LNCAP (cell line): ENCODE data around the gene AP3B1.

Experiments used
- CTCF ChIP-seq: fragments of 450-650 bp; IDR thresholded peaks from 2 replicates; pipeline ENCODE4 v1.5.1; 2017; ENCODE audit warnings: mild to moderate bottlenecking

The AP3B1 gene

GRCh38 chr5:77995793-77996409, 298.6 kb downstream of the AP3B1 start:
- TF ChIP-seq CTCF = no peak

DNA sequence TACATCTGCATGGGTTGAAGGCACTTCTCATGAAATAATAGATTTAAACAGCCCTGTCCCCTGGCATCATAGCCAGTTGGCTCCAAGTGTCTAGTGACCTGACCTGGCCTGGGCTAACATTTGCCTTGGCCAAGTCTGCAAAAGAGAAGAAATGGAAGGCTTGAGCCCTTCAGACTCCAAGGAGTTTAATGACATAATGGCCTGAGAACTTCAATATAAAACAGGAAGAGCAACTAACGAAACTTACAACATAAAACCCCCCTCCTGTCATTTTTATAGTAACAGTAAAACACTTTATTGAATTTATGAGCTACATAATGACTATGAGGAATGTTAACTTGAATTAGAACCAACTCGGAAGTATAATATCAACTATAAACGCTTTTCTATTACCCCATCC, 299.6 kb downstream of the AP3B1 start:
- no peak for TF ChIP-seq CTCF

GRCh38 chr5:77993855-77994318, 300.6 kb downstream of the AP3B1 start:
- TF ChIP-seq CTCF = no peak

DNA sequence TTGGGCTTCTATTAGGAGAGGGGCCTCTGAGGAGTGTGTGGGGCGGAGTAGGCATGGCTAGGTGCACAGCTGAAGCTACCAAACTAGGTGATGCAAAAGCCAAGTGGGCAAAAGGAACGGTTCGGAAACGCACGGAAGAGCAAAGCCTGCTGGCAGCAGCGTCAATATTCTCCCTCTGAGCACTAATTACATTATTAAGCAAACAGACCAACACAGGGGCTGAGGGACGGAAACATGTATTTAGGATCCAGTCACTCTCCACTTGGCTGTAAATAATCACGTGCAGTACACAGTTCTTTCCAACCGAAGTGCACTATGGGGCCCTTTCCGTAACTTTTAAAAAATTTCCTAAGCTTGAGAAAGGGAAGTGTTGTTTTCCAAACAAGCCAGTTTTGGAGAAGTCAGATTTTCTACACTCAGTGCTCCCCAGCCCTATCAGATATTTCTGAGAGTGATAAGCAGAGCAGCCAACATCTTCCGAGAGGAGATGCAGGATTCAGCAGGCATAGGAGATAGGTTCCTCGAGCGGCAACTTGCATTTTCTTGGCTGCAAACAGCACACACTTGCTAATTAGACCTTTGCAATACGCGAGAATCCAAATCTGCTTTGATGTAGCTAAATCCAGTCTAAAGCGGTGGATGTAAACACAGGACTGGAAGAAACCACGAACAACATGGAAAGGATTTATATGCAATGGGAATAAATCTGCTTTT, 301.2 kb downstream of the AP3B1 start:
- no peak for TF ChIP-seq CTCF

DNA sequence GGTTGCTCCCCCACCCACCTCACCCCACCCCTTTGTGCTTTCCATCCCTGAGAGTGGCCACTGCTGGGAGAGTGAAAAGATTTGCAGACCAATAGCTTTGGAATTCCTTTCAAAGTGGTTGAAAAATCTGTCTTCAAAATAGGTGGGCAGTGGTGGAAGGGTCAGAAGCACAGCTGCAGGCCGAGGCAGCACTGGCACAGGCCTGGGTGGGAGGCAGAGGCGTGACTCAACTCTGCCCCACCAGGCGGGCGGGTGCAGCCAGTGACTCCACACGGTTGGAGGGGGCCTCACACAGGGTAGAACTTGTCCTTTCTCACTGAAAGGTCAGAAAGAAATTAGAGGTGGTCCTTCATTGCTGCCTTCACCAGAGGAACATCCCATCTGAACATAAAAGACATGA, 303.4 kb downstream of the AP3B1 start:
- TF ChIP-seq CTCF = no peak

DNA sequence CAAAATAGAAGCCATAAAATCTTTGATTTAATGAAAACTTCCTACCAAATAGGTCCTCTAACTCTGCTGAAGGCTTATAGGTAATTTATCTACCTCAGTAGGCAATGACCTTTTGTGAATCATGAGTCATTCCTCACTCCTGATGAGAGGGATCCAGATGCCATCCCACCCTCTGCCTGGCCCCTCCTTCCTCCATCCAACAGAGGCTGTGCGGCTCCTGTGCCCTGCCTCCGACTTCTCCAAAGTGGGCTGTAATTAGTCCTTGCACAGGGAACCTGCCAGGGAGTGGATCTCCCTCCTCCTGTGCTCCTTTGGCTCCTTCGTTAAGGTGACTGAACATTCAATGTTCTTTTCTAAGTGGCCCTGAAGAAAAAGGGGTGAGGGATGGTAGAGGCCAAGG, 304.5 kb downstream of the AP3B1 start:
- no peak for TF ChIP-seq CTCF

DNA sequence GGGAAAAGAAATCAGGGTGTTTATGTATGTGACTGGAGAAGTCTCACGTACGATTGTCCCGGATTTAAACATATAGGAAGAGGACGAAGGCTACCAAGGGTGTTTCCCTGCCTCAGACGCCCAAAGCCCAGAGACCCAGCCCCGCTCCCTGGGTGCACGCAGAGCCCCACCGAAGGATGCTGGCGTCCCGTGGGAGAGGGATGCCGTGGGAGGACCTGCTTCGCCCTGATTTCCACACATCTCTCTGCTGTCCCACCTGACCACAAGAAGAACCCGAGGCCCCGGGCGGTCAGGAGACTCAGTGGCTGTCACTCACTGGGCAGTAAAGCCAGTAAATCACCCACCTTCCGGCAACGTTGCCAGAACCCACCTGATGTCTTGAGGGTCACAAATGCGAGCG, 306.5 kb downstream of the AP3B1 start:
- TF ChIP-seq CTCF = no peak

- TF ChIP-seq CTCF = no peak
These were observed 307.2 kb downstream of the AP3B1 start for GRCh38 chr5:77987331-77987730.
